NCI-H187 (cell line): Measurements from ENCODE around the gene LCP2.

Source experiments
- DNase-seq, 2 experiments: peaks; one replicate each; lab custom pipeline; 2025; lab: John Stamatoyannopoulos, UW

Gene LCP2

DNA sequence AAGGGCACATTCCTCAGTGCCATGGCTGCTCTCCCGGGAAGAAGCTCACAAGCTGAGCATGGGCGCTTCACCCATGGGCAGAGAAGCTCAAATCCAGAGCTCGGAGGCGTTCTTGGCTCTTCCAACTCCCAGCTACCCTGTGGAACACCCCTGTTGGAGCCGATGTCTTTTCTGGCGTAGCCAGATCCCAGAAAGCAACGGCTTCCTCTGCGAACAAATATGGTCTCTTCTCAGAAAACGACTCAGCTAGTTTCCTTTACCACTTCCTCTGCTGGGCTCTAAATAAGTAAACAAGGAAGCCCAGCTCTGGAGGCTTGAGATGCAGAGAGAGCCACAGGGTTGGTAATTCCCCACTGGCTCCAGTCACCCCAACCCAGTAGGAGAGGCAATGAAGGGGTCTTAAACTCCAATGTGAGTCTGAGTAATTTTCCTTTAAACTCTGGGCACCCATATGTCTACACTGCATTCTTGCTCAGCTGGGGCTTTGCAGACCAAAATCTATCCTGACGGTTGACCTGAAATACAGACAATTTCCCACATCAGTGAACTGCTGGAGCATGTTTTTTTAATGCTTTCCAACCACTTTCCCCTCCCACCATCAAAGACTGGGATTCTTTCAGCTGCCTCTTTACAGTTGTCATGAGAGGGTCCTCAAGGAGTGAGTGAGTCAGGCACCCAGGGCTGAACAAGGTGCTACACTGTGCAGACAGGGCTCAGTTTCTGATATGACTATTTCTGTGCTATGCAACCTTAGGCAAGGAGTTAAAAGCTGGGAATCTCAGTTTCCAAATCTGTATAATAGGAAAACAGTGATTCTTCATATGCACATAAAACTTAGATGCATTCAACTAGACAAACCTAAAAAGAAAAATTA lies at the start of gene LCP2:
LCP2 (minus strand) TSS at position 189 of the 874 bp plus-strand sequence; CDS start at position 23, 166 bp downstream.
- no peak for DNase-seq

DNA sequence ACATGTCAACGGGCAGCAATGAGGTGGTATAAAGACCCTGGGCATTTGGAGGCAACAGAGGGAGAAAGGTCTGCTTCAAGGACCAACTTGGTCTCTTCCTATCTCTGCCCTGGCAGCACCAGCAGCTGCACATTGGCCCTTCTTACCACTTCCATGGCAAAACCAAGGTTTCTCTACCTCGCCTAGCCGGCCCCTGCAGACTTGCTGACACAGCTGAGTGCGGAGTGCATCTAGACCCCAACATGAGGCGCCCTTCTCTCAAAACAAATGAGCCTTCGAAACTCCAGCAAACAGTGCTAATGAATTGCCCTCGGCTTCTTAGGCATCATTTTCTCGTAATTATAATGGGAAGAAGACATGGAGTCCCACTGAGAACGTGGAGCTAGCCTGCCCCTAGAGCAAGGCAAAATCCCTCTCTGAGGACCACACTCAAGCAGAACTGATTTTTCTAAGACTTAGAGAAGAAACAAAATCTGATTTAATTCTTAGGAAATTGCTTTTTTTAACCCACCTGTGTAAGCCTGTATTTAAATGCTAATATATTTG lies 49.5 kb upstream of the LCP2 start:
- DNase-seq: no peak

DNA sequence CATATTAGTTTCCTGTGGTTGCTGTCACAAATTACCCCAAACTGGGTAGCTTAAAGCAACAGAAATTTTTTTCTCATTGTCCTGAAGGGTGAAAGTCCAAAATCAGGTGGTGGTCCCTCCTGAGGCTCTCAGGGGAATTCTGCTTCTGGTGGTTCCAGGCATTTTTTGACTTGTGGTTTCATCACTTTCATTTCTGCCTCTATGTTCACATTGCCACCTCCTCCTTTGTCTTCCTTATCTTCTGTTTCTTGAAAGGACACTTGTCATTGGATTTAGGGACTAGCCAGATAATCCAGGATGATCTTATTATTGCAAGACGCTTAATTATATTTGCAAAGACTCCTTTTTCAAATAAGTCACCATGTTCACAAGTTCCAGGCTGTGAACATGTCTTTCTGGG lies 48.4 kb upstream of the LCP2 start:
- no peak for DNase-seq

DNA sequence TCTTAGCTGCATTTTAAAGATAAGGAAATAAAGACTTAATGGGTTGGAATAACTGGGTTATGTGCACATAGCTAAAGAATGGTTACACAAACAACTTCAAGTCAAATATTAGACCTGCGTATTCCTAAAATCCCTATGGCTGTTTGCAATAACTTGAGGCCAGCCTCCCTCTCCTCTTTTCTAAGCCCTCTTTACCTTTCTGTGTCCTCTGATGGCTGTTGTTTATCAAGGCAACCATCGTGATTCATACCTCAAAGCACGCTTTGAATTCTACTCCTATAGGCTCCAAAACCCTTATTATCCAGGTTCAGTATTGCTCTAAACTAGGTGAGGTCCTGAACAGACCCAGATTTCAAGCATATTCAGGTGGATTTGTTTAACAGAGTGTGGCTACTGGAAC lies 45.6 kb upstream of the LCP2 start:
- DNase-seq: no peak

DNA sequence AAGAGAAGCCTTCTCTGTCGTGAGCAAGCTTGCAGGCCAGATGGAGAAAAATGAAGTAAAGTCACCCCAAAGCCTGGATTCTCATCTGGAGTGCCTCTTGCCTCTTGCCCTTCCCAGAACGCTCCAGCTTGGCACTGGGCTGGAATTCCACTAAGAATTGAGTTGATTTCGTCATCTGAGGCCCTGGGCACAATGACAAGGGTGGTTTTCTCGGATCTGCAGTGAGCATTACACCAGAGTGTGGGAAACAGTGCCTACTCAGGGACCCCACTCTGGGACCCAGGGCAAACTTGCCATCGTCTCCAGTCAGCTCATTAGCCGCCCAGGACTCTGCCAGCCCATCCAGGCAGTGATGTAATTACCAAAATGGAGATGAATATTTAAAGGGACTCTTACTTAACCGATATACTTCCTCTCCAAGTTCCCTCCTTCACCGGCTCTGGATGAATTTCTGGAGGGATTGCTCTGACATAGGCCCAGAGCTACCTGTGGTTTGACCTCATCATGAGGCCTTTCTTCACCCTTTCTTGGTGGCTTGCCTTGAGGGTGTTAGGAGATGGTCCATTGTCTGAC lies 44.7 kb upstream of the LCP2 start:
- DNase-seq: no peak

DNA sequence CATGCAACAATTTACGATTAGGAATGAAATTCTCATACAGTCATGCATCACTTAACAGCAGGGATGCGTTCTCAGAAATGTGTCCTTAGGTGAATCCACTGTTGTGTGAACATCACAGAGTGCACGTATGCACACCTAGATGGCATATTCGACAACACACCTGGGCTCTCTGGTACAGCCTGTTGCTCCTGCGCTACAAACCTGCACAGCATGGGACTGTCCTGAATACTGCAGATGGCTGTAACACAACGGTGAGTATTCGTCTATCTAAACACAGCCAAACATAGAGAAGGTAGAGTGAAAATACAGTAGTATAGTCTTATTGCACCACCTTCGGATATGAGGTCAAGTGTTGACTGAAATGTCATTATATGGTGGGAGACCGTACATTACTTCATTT lies 44.0 kb upstream of the LCP2 start:
- DNase-seq: no peak

DNA sequence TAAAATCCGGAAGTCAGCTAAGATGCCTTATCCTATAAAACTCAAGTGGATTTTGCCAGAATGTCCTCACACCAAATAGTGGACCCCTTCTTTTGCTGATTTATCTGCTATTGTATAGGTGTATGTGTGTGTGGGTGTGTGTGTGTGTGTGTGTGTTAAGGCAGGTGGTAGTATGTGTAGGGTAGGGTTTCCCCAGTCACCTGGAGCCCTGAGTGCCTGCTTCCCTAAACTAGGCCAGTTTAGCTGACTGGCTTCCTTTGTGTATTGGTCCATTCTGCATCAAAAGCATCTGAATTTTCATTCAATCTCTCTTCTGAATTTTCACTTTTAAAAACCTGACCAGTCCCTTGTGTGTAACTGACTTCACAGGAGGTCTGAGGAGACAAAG lies 42.2 kb upstream of the LCP2 start:
- DNase-seq: no peak

DNA sequence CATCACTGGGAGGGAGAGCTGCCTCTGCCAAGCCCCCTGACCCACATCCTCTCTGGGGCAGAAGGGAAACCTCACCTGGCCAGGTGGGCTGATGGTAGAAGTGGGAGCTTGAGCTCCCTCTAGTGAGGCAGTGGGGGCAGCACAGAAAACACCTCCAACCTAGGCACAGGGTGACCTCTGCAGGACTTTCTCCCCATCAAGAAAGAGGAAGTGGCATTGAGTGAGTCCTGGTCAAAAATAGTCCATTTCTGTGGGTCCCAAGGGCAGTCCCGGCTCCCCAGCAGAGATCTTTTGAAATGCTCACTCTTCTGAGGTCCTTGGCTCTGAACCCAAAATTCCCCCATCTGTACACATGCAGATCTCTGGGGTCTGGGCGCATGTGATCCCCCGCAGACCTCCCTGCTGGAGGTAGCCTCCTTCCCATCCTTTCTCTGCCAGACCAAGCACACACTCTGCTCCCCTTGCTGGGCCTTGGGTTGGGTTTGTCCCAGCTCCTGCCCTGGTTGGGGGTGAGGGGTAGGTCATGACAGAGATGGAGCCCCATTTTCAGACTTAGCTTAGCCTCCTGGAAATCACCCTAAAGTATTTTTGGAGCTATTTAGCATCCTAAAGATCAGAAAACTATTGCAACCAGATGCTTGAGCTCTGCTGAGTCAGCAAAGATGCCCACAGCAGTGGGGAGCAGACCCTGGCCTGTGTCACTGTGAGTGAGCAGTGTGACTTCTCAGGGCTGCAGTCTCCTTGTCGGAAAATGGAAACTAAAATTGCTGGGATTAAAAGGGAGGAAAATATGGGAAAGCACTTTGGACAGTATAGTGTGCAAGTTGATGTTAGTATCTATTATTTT lies 41.6 kb upstream of the LCP2 start:
- no peak for DNase-seq

DNA sequence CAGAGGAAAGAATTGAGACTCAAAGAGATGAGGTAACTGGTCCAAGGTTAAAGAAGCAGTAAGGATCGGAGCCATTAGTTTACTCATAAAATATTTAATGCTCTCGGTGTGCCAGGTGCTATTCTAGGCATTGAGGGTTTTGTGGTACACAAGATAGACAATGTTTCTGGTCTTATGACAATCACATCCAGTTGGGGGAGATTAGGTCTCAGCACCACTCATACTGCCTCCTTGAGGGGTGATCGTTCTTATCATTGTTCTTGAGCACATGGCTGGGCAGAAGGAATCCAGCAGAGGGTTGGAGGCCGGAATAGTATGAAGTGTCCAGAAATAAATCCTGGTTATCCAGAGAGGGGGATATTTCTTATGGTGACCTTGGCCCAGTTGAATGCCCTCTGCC lies 40.7 kb upstream of the LCP2 start:
- DNase-seq: no peak

DNA sequence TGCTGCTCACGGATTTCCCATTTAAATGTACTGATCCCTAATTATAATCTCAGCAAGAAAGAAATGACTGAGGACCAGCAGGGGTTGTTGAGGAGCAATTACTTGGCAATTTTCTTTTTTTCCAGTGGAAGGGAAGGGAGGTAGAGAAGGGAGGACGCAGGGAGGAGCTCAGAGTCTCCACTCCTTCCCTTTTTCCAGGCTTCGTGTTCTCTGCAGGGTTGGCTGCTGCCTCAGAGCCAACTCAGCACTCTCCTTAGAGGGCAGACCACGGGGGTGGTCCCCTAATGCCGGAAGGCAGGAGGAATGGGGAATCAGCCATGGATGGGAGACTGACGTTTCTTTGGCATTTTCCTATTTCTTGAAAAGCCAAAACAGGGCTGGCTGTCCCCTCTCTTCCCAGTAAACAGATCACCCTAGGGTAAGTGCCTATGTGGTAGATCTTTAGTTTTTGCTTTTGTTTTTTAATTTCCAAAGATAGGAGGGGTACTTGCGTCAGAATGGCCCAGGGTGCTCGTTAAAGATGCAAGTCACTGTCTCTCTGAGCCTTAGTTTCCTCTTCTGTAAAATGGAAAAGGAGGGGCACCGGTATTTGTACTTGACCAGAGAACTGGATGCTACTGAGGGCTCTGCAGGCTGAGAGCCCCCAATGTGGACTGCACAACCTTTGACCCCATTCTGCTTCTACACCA lies 39.6 kb upstream of the LCP2 start:
- DNase-seq: no peak

DNA sequence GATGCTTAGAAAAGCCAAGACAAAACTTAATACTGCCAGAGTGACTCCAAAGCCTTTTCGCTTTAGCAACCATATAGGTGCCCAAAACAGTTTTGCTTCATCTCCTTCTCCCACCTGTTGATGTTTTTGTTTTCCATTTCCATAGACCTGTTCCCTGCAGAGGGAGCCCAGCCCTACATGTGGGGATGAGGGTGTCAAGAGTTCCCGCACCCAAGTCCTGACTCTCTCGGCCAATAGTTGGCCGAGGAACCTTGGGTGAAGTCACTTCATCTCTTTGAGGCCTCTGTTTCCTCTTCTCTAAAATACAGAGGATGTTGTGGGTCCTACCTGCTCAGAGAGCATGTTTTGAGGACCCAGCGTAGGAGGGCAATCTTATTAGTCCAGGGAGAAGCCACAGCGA lies 38.5 kb upstream of the LCP2 start:
- no peak for DNase-seq

DNA sequence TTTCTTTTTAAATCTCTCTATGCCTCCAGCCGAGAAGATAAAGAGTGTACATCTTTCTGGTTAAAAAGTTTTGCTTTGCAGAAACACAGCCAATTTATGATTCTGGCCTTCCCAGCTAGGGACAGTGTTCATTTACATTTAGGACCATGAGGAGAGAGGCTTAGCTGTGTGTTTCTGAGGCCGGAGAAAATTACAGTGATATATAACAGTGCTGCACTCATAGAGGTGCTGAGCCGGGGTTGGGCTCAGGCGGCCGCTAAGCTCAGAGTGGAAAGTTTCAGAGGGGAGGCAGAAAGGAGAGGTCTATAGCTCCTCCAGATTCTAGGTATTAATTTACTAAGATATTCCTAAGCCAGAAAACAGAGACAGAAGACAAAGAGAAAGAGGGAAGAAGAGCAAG lies 37.0 kb upstream of the LCP2 start:
- DNase-seq: no peak

DNA sequence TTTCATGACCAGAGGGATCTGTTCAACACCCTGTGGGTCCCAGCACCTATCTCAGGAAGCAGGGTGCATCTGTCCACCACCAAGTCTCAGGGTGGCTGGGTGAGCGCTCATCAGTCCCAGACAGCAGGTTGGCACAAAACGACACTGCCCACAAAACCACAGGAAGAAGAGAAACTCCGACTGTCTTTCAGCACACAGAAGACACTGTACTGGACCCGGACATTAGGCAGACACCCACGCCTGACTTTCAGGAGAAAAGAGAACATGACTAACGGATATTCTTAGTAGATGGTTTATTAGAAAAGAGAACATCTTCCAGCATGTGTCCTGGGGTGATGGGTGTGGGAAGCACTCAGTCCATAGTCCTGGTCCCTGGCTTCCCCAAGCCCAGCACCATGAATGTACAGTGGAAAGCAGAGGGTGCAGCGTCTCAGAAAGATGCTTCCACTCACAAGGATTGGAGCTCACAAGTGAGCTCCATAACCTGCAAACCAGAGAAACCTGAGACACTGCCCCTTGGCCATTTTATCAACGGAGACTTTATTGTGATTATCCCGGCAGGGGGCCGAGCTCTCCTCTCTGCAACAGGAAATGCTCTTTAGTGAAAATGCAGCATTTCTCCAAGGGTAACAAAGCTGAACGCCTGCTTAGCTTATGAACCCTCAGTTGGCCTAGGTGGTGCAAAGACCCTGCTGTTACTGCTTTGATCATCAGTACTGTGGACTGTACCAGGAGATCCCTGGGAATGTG lies 35.8 kb upstream of the LCP2 start:
- no peak for DNase-seq

DNA sequence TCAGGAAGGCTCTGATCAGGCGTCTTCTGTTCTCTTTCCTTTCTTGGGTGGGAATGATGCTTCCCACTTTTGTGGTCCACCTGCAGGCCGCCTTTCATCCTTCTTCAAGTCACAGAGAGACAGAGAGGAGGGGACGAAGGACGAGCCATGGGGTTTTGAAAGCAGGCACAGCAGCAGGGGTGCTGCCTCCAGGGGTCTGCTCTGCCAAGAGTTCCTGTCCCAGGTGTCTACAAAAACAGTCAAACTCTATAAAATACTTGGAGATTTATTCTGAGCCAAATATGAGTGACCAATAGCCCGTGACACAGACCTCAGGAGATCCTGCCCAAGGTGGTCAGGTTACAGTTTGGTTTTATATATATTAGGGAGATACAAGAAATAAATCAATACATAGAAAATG lies 34.5 kb upstream of the LCP2 start:
- no peak for DNase-seq

DNA sequence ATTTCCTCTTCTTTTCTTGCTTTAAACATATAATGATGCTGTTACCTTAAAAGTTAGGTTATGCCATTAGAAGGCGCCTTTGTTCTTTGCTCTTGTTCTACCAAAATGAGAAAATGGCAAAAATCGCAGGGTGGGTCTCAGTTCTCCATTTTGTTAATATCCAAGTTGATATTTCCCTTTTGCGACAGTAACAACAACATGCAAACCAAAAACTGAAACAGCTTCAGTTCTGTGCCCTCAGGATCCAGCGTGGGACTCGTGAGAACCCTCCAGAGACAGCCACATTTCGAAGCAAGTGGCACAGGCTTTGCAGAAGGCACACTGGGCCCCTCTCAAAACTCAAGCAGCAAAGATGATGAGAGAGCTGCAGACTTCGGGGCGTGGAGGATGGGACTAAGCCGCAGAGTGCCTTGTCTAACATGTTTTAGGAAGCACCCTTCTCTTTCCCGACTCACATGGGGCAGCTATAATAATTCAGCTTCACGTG lies 33.0 kb upstream of the LCP2 start:
- DNase-seq: no peak

DNA sequence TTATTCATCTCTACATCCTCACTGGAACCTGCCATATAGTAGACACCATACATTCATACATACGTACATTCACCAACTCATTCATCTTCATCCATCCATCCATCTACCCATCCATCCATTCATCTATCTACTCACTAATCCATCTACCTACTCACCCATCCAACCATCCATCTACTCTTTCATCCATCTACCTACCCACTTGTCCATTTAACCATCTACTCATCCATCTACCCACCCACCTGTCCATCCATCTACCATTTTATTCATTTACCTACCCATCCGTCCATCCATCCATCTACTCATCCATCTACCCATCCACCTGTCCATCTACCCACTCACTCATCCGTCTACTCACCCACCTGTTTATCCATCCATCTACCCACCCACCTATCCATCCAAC lies 31.9 kb upstream of the LCP2 start:
- no peak for DNase-seq

DNA sequence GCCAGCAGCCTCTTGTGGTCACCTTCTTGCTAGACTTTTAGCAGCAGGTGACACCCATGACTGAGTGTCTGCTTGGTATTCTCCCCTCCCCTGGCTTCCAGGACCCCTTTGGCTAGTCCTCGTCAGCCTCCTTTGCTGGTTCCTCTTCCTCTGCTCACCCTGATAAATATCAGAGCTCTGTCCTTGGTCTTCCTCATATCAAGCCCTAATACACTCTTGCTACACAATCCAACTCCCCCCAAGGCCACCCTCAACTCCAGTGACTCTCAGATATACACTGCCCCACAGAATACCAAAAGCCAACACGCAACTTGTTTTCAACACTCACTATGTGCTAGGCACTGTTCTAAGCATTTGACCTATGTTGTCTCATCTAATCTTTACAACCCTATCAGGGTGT lies 30.3 kb upstream of the LCP2 start:
- no peak for DNase-seq

DNA sequence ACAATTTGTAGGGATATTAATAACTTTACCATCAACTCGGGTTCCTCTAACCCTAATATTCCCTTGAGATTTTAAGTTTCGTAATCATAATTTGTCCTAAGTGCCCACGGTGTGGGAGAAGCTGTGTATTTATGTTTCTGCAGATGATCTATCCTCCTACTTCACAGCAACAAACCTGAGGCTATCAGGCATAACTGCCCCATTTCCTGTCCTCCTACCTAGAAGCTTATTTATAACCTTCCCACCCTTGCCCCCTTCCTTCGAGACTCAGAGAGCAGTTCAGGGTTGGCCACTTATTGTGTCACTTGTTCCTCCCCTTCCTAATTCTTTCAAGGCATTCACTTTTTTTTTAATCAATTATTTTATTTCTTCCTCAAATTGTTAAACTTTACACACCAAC lies 29.6 kb upstream of the LCP2 start:
- DNase-seq: no peak

DNA sequence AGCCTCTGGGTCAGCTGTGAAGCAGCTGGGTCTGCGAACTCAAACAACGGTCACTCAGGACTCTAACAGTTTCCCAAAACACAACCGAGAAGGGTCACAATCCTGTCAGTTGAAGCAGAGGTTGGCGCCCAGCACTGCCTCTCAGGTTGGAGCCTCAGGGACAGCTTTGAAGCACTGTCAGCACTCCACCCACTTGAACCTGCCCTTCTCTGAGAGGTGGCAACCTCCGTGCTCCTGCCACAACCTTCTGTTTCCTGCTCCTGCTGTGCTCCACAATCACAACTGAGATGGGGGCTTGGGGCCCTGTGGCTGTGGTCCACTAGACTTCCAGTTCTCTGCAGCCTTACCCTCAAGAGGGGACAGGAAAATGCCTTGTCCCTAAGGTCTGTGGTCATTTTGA lies 21.7 kb upstream of the LCP2 start:
- no peak for DNase-seq

DNA sequence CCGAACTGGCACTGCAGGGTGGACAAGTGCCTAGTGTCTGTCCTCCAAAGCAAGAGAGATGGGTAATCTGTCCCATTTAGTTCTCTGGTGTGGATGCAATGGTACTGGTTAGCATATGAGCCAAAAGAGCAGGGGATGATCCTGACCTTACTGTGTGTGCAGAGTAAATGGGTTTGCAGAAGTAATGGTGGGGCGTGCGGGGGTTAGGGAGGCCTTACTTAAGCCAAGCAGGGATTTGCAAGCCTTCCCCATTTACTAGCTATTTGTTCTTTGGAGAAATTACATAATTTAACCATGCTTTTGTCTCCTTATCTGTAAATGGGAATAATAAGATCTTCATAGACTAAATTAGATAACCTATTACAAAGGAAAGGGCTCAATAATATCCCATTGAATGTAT lies 19.9 kb upstream of the LCP2 start:
- no peak for DNase-seq

DNA sequence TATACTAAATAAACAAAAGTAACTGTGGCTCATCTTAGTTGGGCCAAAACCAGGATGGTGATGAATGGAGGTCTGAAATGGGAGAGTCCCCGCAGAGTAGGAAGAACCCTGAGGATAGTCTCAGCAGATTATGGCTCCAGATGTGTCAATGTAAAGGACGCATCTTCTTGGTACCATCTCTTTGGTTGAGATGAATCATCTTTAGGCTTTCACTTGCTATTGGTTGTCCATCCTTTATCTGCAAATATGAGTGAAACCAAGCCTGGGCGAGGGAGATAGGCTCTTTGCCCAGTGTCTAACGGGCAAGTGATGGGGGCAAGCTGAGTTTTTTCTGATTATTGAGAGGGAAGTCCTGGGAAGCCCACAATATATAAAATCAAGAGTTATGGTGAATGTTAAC lies 19.4 kb upstream of the LCP2 start:
- no peak for DNase-seq
